ENCODE measurements around the gene PLK1.

- TF ChIP-seq CTCF (IDR thresholded peaks at IDR 0.05), result no peak
- TF ChIP-seq POLR2A (IDR thresholded peaks at IDR 0.05), result no peak
These were observed 8.4 kb upstream of the PLK1 start for GRCh38 chr16:23670137-23670776.
